Skeletal muscle cell (primary cell): ENCODE data around the gene FMNL2.

Source experiments
- DNase-seq: peaks from one replicate; pipeline ENCODE4 v3.0.0-alpha.2; 2010; ENCODE audit warnings: low read depth
- H3K4me3 ChIP-seq: 2 replicates; pipeline ENCODE4 v1.5.1; 2011; ENCODE audit warnings: low read depth, mild to moderate bottlenecking, control low read depth, low read length, moderate library complexity

FMNL2 gene

GRCh38 chr2:152434395-152435182 is 99.6 kb downstream of the FMNL2 start:
- DNase-seq: no peak
- H3K4me3 ChIP-seq: no peak overlapping the region

- DNase-seq: no peak
- no peak overlapping the region for H3K4me3 ChIP-seq
These were observed 101.2 kb downstream of the FMNL2 start for GRCh38 chr2:152436148-152436547.

- H3K4me3 ChIP-seq: no peak overlapping the region
- DNase-seq: no peak
These were observed 102.5 kb downstream of the FMNL2 start for GRCh38 chr2:152437276-152438108.

- DNase-seq: no peak
- no peak overlapping the region for H3K4me3 ChIP-seq
These were observed 105.1 kb downstream of the FMNL2 start for GRCh38 chr2:152440049-152440448.

GRCh38 chr2:152440460-152440859 is 105.5 kb downstream of the FMNL2 start:
- H3K4me3 ChIP-seq: no peak overlapping the region

GRCh38 chr2:152441961-152442360 is 107.0 kb downstream of the FMNL2 start:
- no peak for DNase-seq

More at GRCh38 chr2:152440460-152440859, 105.5 kb downstream of the FMNL2 start:
- no peak for DNase-seq

GRCh38 chr2:152443771-152444170 is 108.8 kb downstream of the FMNL2 start:
- no peak for DNase-seq
- H3K4me3 ChIP-seq: no peak overlapping the region

More at GRCh38 chr2:152441961-152442360, 107.0 kb downstream of the FMNL2 start:
- no peak overlapping the region for H3K4me3 ChIP-seq

GRCh38 chr2:152444448-152444847 is 109.5 kb downstream of the FMNL2 start:
- DNase-seq: no peak
- no peak overlapping the region for H3K4me3 ChIP-seq

GRCh38 chr2:152445375-152445774 is 110.4 kb downstream of the FMNL2 start:
- DNase-seq: no peak
- no peak overlapping the region for H3K4me3 ChIP-seq

GRCh38 chr2:152445791-152446201 is 110.8 kb downstream of the FMNL2 start:
- no peak overlapping the region for H3K4me3 ChIP-seq
- DNase-seq: peak; percentile 75

GRCh38 chr2:152446213-152446612 is 111.2 kb downstream of the FMNL2 start:
- no peak for DNase-seq
- no peak overlapping the region for H3K4me3 ChIP-seq

- H3K4me3 ChIP-seq: no peak overlapping the region
- DNase-seq: no peak
These were observed 112.9 kb downstream of the FMNL2 start for GRCh38 chr2:152447897-152448296.

GRCh38 chr2:152448606-152449005 is 113.6 kb downstream of the FMNL2 start:
- H3K4me3 ChIP-seq: no peak overlapping the region
- DNase-seq: no peak

- no peak overlapping the region for H3K4me3 ChIP-seq
- no peak for DNase-seq
These were observed 114.6 kb downstream of the FMNL2 start for GRCh38 chr2:152449578-152449977.

- no peak for DNase-seq
- no peak overlapping the region for H3K4me3 ChIP-seq
These were observed 115.2 kb downstream of the FMNL2 start for GRCh38 chr2:152450176-152450575.

- H3K4me3 ChIP-seq: no peak overlapping the region
- DNase-seq: no peak
These were observed 117.4 kb downstream of the FMNL2 start for GRCh38 chr2:152452256-152452973.

GRCh38 chr2:152453129-152453911 is 118.3 kb downstream of the FMNL2 start:
- no peak for DNase-seq
- no peak overlapping the region for H3K4me3 ChIP-seq

GRCh38 chr2:152454371-152454770 is 119.4 kb downstream of the FMNL2 start:
- H3K4me3 ChIP-seq: no peak overlapping the region
- no peak for DNase-seq

GRCh38 chr2:152454960-152455359 is 120.0 kb downstream of the FMNL2 start:
- no peak for DNase-seq
- H3K4me3 ChIP-seq: no peak overlapping the region
